ENCODE measurements around the gene SEC16B.

The SEC16B gene

DNA sequence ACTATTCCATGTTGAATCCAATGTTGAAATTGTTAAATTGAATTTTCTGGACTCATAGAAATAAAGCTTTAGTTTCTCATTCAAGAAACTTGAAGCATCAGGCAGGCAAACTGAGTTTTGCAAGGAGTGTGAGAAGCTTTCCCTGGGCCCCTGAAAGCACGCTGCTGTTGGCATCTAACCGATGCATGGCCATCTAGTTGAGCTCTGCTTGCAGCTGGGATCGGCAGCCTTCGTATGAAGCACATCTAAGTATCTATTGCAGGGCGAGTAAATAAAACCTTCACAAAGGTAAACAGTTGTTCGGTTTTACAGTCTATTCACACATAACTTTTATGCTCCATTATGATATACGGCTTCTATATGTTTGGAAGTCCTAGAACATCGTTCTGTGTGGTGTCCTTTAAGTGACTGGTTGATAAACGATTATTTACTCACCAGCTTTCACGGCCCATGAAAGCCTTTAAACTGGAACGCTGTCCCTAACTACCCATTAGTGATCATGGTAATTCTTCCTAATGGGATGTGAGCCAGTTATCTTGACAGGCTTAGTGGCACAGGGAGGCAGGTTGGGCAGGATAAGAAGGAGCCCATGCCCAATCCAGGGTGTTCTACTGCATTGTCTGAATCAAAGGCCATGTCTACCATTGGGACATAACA is 71.7 kb downstream of the SEC16B start:
- DNase-seq = no peak

DNA sequence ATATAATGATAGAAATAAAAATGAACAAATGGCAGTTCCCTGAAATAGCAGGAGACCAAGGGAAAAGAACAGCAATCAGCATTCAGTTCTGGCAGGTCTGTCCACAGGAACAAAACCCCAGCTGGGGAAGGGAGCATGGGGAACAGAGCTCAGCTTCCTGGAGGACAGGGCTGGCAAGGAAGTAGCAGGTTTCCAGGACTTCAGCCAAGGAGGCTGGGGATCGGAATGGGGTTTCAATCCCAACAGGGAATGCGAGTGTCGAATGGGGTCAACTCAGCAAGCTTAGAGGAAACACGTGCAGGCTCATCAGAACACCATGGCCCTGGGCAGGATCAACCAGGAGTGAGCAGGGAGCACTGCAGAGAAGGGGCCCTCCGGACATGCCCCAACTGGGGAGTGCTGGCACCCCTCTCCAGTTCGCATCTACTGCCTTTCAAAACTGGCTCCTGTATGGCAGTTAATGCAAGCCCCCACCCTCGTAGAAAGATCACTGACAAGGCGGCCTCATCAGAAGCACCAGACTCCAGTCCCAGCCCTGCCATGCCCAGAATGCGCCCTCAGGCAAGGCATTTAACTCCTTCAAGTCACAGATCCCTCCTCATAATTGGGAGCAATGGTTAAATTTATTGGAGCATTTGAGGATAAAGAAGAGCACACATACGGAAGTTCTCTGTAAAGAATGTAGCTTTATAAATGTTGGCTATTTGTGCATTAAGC is 72.4 kb downstream of the SEC16B start:
- DNase-seq = no peak
